Cardiac muscle cell (in vitro differentiated cells and primary cell): Measurements from ENCODE around the gene NLK. TPM values are rescaled to one million over a fixed set of nuclear protein-coding genes. Genes with fewer than 3 reads are reported as not detected.

ENCODE experiments used
- DNase-seq, 2 donors: peaks; one replicate each; pipeline versions ENCODE4 v3.0.0 to v3.0.0-alpha.2; 2010 to 2017; ENCODE audit warnings: low read depth in 1 of 2, low spot score in 1 of 2
- H3K27ac ChIP-seq: fragments of 200-600 bp; sonication (generic); 2 replicates; pipeline ENCODE4 v1.5.1; 2016
- H3K27me3 ChIP-seq: fragments of 200-600 bp; sonication (generic); 2 replicates; pipeline ENCODE4 v1.6.0; 2016; ENCODE audit warnings: control low read depth
- H3K36me3 ChIP-seq: fragments of 200-600 bp; sonication (generic); 2 replicates; pipeline ENCODE4 v1.5.1; 2016; ENCODE audit warnings: control low read depth
- H3K4me1 ChIP-seq: fragments of 200-600 bp; sonication (generic); 2 replicates; pipeline ENCODE4 v1.8.1; 2017; ENCODE audit warnings: low read depth, mild to moderate bottlenecking, mixed run types
- H3K4me3 ChIP-seq: fragments of 200-600 bp; sonication (generic); 2 replicates; pipeline ENCODE4 v1.5.1; 2016; ENCODE audit warnings: mild to moderate bottlenecking
- H3K9me3 ChIP-seq: fragments of 200-600 bp; sonication (generic); 2 replicates; pipeline ENCODE4 v1.5.1; 2017; ENCODE audit warnings: low read depth, mild to moderate bottlenecking, control low read depth
- CTCF ChIP-seq: IDR thresholded peaks from 2 replicates; pipeline ENCODE4 v1.5.1; 2012; ENCODE audit warnings: low read depth, mild to moderate bottlenecking, low read length
- polyA plus RNA-seq: library from polyadenylated mRNA; unstranded; fragments of >200 nt; fragmentation: Nextera tagmentation; extraction: Ambion mirVana; gene quantifications from 2 replicates; pipeline ENCODE4 v1.2.1, GENCODE V29; 2016
- total RNA-seq: library from RNA; depleted of rRNA; stranded (reverse); fragments of >200 nt; gene quantifications from 2 replicates; pipeline ENCODE4 v1.2.3, GENCODE V29; 2016

Gene NLK
- total and polyA plus RNA-seq, 2 experiments from 2014 or later = 11.0 to 22.1 TPM

DNA sequence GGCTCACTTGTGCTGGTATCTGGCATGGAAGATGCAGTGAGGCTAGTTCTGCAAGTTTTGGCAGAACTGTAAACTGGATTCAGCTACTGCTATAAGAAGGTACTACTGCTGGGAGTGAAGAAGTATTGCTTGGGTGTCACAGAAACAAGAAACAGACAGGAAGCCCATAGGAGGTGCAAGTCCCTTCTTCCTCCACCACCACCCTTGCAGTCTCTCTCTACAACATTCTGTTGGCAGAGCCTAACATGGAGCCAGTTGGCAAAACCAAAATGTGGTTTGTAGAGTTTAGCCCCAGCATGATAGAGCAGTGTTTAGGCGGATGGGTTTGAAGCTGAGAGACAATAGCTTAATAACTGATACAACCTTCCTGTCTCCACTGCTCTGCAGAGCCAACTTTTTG is 72.6 kb downstream of the NLK start:
- no peak for TF ChIP-seq CTCF
- H3K36me3 ChIP-seq = no peaks in the 10 kb centered on the region
- no peak for DNase-seq
- no peaks in the 10 kb centered on the region for H3K27me3 ChIP-seq
- no peak overlapping the region for H3K27ac ChIP-seq
- no peak overlapping the region for H3K4me3 ChIP-seq
- H3K4me1 ChIP-seq = peaks cover 13% of the 10 kb centered on the region
- H3K9me3 ChIP-seq = no peaks in the 10 kb centered on the region

DNA sequence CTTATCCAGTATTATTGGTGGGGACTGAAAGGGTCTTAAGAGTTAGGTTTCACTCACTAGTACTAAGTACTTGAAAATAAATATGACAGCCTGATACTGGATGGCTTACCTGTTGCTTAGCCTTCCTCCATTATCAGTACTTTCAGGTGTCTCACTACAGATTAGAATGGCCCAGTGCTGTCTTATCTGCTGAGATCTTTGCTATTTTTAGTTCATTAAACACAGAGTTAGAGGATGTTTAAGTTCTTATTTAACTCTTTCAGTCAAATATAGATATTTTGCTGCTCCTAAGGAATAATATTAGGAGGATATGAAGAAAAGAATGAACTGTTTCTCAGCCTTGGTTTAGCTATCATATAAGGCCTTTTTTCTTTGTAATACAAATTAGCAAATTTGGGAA is 74.8 kb downstream of the NLK start:
- H3K4me3 ChIP-seq = no peak overlapping the region
- H3K36me3 ChIP-seq = no peaks in the 10 kb centered on the region
- H3K27ac ChIP-seq = no peak overlapping the region
- no peaks in the 10 kb centered on the region for H3K9me3 ChIP-seq
- no peaks in the 10 kb centered on the region for H3K27me3 ChIP-seq
- no peak for TF ChIP-seq CTCF
- peaks cover 13% of the 10 kb centered on the region for H3K4me1 ChIP-seq
- DNase-seq = no peak

GRCh38 chr17:28118362-28118761 is 75.9 kb downstream of the NLK start:
- no peaks in the 10 kb centered on the region for H3K27me3 ChIP-seq
- no peaks in the 10 kb centered on the region for H3K36me3 ChIP-seq
- no peaks in the 10 kb centered on the region for H3K9me3 ChIP-seq
- no peak for DNase-seq
- H3K4me3 ChIP-seq = no peak overlapping the region
- H3K27ac ChIP-seq = no peak overlapping the region
- no peak for TF ChIP-seq CTCF
- H3K4me1 ChIP-seq = peaks cover 13% of the 10 kb centered on the region

GRCh38 chr17:28119046-28119445 is 76.6 kb downstream of the NLK start:
- Histone ChIP-seq H3K27ac (no peak overlapping the region), H3K4me1 (peaks cover 13% of the 10 kb centered on the region), H3K9me3 (no peaks in the 10 kb centered on the region), H3K27me3 (no peaks in the 10 kb centered on the region), H3K36me3 (peaks cover 3% of the 10 kb centered on the region), H3K4me3 (no peak overlapping the region)
- TF ChIP-seq CTCF = no peak
- DNase-seq = no peak

GRCh38 chr17:28119560-28119959 is 77.1 kb downstream of the NLK start:
- no peaks in the 10 kb centered on the region for H3K9me3 ChIP-seq
- no peak overlapping the region for H3K27ac ChIP-seq
- H3K4me3 ChIP-seq = no peak overlapping the region
- no peak for TF ChIP-seq CTCF
- peaks cover 13% of the 10 kb centered on the region for H3K4me1 ChIP-seq
- H3K36me3 ChIP-seq = peaks cover 4% of the 10 kb centered on the region
- no peaks in the 10 kb centered on the region for H3K27me3 ChIP-seq
- no peak for DNase-seq

- Histone ChIP-seq H3K36me3 (peaks cover 4% of the 10 kb centered on the region), H3K9me3 (no peaks in the 10 kb centered on the region), H3K27me3 (no peaks in the 10 kb centered on the region), H3K4me1 (peaks cover 13% of the 10 kb centered on the region), H3K27ac (no peak overlapping the region), H3K4me3 (no peak overlapping the region)
- no peak for TF ChIP-seq CTCF
- DNase-seq = no peak
Measured at GRCh38 chr17:28120766-28121165, 78.3 kb downstream of the NLK start.
